ENCODE data around the gene RGP1.

RGP1 gene

GRCh38 chr9:35771075-35771433, 22.0 kb downstream of the RGP1 start:
- H3K4me1 Mint-ChIP-seq, result peaks cover 20% of the 10 kb centered on the region
- H3K4me3 Mint-ChIP-seq, result no peak overlapping the region
- no peak overlapping the region for H3K27ac Mint-ChIP-seq
- H3K36me3 Mint-ChIP-seq (ENCODE audit: low read depth), result no peaks in the 10 kb centered on the region
- DNase-seq, result no peak
- H3K27me3 Mint-ChIP-seq (ENCODE audit: low read depth, poor library complexity), result no peaks in the 10 kb centered on the region
- no peak for TF ChIP-seq CTCF (IDR thresholded peaks at IDR 0.05)
- no peaks in the 10 kb centered on the region for H3K9me3 Mint-ChIP-seq

- peaks cover 23% of the 10 kb centered on the region for H3K4me1 Mint-ChIP-seq
- no peak overlapping the region for H3K4me3 Mint-ChIP-seq
- no peak for TF ChIP-seq CTCF (IDR thresholded peaks at IDR 0.05)
- H3K36me3 Mint-ChIP-seq (ENCODE audit: low read depth), result no peaks in the 10 kb centered on the region
- no peaks in the 10 kb centered on the region for H3K27me3 Mint-ChIP-seq (ENCODE audit: low read depth, poor library complexity)
- no peak for DNase-seq
- H3K9me3 Mint-ChIP-seq, result no peaks in the 10 kb centered on the region
- no peak overlapping the region for H3K27ac Mint-ChIP-seq
Measured at GRCh38 chr9:35771534-35771933, 22.4 kb downstream of the RGP1 start.

DNA sequence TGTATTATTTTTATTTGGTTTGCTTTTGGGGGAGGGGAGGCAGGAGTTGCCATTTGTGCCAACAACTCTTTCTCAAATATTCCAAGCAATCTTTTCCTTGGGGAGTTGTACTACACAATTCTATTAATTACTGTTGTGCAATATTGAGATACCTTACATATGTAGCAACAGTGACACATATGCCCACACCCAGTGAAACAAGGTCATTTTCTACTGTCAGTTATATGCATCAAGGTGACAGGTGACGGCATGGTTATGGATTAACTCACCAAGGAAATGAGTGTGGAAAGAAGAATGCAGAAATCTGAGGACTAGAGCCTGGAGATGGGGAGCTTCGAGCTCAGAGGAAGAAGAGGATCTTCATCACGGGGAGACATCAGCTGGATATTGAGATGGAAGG, 22.9 kb downstream of the RGP1 start:
- Mint-ChIP-seq H3K4me3 (no peak overlapping the region), H3K9me3 (no peaks in the 10 kb centered on the region), H3K4me1 (peaks cover 23% of the 10 kb centered on the region), H3K27me3 (ENCODE audit: low read depth, poor library complexity) (no peaks in the 10 kb centered on the region), H3K36me3 (ENCODE audit: low read depth) (no peaks in the 10 kb centered on the region), H3K27ac (no peak overlapping the region)
- DNase-seq, result no peak
- no peak for TF ChIP-seq CTCF (IDR thresholded peaks at IDR 0.05)

DNA sequence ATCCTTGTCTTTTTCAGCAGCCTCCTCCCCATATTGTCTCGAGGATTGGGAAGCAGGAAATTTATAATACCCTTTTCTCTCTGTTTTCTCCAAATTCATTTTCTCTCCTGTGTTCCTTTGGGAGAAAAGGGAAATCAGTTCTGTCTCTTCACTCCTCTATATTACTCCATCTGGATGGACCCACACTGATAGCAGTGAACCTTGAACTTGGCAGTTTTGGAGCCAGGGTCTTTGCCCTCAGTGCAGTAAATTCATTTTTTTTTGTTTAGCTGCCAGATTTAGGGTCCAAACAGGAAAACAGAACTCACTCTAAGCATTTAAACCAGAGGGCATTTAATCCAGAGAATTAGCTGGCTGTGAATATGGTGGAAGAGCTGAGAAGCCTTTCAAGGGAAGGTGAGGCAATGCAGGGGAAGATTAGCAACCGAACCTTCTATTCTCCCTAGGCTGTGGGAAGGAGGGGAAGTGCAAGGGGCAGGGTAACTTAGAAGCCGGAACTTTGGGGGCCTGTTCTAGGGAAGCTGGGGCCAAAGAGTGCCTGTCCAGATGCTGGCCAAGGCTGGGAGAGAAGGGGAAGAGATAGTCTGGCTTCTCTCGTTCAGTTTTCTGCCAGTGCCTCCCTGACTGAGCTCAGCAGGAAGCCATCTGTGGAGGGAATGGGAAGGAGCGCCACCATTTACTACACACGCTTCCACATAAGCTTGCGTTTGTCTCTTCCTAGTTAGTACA, 26.0 kb downstream of the RGP1 start:
- peak overlapping the region; percentile 30 for H3K4me3 Mint-ChIP-seq
- H3K9me3 Mint-ChIP-seq, result no peaks in the 10 kb centered on the region
- peaks cover 2% of the 10 kb centered on the region for H3K36me3 Mint-ChIP-seq (ENCODE audit: low read depth)
- H3K27me3 Mint-ChIP-seq (ENCODE audit: low read depth, poor library complexity), result no peaks in the 10 kb centered on the region
- peak overlapping the region; percentile 86 for H3K27ac Mint-ChIP-seq
- no peak for TF ChIP-seq CTCF (IDR thresholded peaks at IDR 0.05)
- no peak for DNase-seq
- H3K4me1 Mint-ChIP-seq, result peaks cover 40% of the 10 kb centered on the region

GRCh38 chr9:35776018-35776417, 26.9 kb downstream of the RGP1 start:
- no peak for TF ChIP-seq CTCF (IDR thresholded peaks at IDR 0.05)
- H3K4me3 Mint-ChIP-seq, result peak overlapping the region; percentile 0
- peaks cover 7% of the 10 kb centered on the region for H3K36me3 Mint-ChIP-seq (ENCODE audit: low read depth)
- peak overlapping the region; percentile 32 for H3K27ac Mint-ChIP-seq
- no peaks in the 10 kb centered on the region for H3K27me3 Mint-ChIP-seq (ENCODE audit: low read depth, poor library complexity)
- peaks cover 40% of the 10 kb centered on the region for H3K4me1 Mint-ChIP-seq
- H3K9me3 Mint-ChIP-seq, result no peaks in the 10 kb centered on the region
- no peak for DNase-seq

- Mint-ChIP-seq H3K27me3 (ENCODE audit: low read depth, poor library complexity) (peaks cover 3% of the 10 kb centered on the region), H3K9me3 (peaks cover 4% of the 10 kb centered on the region), H3K4me1 (peaks cover 40% of the 10 kb centered on the region), H3K4me3 (no peak overlapping the region), H3K27ac (no peak overlapping the region), H3K36me3 (ENCODE audit: low read depth) (peaks cover 12% of the 10 kb centered on the region)
- TF ChIP-seq CTCF (IDR thresholded peaks at IDR 0.05), result no peak
- no peak for DNase-seq
Measured at GRCh38 chr9:35778496-35778895, 29.4 kb downstream of the RGP1 start.

All from nephron progenitor cell (in vitro differentiated cells).